ENCODE data around the gene SLC36A3.
"Not testable (repeated sequence)": the region's sequence is repeated elsewhere in the genome, so short reads cannot be mapped to it uniquely, and the experiment has no call there.

SLC36A3 gene

DNA sequence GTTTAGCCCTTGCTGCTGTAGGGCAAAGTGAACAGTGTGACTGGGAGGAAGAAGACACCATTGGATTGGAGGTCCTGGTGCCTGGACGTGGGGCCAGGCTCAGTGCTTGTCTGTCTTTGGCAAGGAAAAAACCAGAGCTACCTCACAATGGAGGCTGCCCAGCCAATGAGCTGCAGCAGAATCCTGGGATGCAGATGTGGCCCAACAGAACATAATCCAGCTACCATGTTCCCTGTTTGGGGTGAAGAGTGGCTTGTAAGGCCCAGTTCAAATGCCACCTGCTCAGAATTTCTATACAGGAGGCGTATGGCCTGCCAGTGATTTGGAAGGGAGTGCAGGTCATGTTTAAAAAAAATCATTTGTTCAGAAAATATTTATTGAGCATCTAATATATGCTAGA, at the start of gene SLC36A3:
Gene SLC36A3 (minus strand): TSS at position 101 of the 400 bp plus-strand sequence. CDS start 412 bp downstream, outside the sequence.
- DNase-seq, result no peak

DNA sequence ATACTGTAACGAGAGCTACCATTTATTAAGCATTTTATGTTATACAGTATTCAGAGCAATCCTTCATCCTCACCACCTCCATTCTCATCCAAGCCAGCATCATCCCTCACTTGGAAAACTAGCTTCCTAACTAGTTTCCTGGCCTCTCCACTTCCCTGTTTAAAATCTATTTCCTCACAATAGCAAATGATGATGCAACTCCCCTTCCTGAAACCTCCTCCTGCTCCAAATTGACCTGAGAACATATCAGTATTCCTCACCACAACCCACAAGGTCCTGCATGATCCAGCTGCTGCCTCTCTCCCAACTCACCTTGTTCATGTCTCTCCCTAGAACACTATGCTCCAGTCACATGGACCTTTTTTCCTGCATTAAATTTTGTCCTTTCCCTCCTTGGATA, 48.1 kb upstream of the SLC36A3 start:
- no peak for DNase-seq

DNA sequence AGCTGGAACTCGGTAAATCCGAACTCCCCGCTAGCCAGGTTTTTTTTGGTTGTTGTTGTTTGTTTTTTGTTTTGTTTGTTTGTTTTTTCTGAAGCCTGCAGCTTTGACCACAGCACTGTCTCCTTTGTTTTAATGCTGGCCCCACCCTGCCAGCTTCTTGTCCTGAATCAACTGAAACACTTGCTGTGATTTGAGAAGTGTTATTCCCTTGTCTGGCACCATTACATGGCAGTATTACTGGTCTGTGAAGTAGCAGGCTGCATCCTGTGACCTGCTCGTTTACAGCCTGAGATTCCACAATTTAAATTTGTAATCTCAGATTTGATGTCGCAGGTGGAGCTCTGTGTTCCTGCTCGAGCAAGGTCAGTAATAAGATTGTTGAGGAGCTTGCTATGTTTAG, 45.2 kb upstream of the SLC36A3 start:
- DNase-seq, result no peak

DNA sequence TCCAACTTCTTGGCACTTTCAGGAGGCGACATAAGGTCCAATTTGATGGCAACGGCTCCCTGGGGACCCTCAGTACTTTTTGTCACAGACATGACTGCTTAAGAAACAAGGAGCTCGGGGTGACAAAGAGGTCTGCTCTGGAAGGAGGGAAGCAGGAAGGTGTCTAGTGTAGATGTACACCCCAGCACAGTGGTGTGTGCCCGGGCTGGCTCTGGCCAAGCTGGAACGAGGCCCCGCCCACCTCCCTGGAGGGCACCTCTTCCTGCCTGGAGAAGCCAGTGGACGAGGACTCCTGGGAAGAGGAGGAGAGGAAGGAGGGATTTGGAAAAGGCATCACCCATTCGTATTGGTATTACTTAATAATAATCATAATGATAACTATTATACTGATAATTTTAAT, 43.8 kb upstream of the SLC36A3 start, which contains the start of gene SLC36A2:
Gene SLC36A2 (minus strand): TSS at position 191 of the 400 bp plus-strand sequence. CDS start 99 bp downstream, at position 92.
- DNase-seq, result no peak

DNA sequence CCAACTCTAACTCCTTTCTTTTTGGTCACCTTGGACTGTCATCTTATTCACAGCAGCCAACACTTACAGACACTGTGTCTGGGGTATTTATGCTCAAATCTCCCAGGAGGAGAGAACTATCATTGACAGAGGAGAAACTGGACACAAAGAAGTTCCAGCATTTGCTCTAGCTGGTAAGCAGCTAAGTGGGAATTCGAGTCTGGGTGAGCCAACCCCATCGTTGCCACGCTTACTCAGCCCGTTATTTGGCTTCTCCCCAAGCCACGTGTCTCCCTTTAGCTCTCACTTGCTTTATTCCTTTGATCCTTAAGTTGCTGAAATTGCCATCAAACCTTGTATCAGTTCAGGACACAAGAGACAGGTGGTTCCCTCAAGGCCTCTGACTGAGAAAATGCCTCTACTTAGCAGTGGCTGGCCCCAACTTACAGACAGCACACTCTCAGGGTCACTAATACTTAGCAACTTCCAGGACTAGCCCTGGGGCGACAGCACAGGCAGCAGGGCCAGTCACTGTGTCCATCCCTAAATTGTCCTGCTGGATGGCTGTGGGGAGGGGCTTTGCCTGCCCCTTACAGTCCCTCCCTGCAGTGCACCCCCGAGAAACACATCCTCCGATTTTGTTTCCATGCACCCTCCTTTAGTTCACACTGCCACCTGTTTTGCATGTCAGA, 42.4 kb upstream of the SLC36A3 start:
- DNase-seq, result no peak

DNA sequence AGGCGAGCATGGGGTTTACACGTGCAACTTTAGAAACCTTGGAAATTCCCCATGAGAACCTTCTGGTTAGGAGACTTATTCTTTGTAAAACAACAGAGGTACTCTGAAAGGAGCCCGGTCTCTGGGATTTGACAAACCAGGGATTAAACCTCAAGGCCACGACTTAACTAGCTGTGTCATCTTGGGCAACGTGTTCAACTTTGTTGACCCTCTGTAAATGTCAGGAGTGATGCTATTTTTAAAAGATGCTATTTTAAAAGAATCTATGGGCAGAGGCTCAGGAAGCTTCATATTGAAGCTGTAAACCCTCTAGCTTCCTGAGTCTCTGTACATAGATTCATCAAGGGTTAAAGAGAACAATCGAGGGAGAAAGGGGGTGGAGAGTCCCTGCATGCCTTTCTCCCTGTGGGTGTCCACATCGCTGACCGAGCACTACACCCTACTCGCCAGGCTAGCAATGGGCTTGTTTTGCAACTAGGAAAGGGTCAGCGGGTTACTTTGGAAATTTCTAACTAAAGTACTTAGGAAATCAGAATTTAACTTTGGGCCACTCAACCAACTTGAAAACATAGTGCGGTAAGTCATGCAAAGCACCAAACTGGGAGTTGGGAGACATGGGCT, 41.7 kb upstream of the SLC36A3 start:
- no peak for DNase-seq

DNA sequence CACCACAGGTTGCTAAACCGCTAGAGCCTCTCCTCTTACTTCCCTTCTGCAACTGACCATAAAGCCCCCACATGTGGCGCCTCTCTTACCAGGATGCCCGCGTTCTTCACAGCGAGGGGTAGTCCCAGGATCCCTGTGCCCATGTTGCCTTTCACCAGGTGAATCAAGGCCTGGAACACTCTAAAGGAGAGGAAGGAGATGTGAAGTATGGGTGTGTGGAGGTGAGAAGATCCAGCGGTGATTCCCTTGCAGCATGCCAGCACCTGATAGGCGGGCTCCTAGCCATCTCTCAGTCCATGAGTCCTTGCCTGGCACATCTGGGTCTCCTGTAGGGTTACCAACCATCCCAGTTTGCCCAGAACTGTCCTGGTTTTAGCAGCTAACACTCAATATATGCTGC, 40.5 kb upstream of the SLC36A3 start:
- DNase-seq, result no peak

DNA sequence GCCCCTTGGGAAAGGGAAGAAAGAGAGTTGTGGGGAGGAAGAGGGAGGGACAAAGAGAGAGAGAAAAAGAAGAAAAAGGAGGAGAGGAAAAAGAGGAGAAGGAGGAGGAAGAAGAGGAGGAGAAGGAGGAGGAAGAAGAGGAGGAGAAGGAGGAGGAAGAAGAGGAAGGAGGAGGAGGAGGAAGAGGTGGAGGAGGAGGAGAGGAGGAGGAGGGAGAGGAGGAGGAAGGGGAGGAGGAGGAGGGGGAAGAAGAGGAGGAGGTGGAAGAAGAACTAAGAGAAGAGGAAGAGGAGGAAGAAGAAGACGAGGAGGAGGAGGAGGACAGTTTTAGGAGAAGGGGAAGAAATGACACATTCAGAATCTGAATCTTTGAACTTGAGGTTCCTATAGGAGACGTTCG, 36.4 kb upstream of the SLC36A3 start:
- no peak for DNase-seq

DNA sequence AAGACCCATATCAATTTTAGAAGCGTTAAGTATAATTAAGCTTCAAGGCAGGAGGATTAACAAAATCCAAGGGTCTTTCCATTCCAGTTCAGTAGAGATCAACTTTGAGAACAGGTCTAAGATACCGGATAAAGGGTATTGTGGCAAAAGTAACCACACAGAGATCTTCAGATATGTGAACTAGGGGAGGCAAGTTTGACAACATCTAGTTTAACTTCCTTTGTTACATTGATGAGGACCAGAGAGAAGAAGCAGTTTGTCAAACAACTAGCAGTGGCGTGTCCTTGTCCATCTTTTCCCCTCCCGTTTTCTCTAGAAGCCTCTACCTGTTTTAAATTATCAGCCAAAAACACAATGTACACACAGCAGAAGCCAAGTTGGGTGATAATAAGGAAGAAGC, 35.2 kb upstream of the SLC36A3 start:
- no peak for DNase-seq

DNA sequence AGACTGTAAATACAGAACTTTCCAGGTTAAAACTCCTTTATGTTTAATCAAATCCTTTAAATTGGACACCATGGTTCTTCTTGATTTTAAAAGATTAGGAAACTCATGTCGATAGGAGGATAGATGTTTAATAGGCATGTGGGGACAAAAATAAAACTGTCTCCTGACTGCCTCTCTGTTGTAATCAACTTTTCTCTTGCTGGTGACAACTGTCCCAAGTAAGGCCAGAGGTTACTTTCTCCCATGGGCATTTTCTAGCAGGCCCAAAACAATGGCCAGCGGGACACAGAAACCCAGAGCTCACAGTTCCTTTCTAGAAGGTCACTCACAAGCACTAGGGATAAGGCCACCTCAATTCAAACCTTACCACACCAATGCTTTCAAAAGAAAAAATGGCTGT, 29.3 kb upstream of the SLC36A3 start:
- DNase-seq, result no peak

DNA sequence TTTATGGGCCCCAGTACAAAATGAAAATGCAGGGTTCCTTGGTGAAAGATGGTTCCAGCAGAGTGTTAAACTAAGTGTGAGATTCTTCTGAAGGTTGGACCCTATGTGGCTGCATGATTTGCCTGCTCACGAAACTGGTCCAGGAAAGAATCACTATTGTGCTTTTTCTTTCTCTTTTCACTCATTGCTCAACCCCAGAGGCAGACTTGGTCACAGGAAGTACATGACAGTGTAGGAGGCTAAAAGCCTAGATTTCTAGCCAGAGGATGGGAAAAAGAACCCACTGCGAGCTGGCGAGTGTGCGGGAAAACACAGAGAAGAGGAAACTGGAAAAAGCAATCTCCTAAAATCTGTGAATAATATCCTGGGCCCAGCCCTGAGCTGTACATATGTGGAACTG, 25.2 kb upstream of the SLC36A3 start:
- no peak for DNase-seq

DNA sequence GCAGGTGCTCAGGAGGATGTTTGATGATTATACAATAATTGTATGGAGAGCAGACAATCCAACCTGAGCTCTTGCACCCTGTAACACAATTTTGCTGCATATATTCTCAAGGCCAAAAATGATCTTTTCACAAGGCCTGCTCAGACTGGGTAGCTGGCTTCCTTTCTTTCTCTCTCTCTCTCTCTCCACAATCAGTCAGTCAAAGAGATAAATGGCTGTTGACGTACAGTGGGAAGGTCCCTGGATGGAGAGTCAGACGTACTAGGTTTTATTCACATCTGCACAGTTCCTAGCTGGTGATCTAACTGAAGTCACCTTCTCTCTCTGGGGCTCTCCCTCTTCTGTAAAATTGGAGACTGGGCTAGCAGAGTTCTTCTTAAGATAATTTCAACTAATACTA, 24.0 kb upstream of the SLC36A3 start:
- DNase-seq, result no peak

DNA sequence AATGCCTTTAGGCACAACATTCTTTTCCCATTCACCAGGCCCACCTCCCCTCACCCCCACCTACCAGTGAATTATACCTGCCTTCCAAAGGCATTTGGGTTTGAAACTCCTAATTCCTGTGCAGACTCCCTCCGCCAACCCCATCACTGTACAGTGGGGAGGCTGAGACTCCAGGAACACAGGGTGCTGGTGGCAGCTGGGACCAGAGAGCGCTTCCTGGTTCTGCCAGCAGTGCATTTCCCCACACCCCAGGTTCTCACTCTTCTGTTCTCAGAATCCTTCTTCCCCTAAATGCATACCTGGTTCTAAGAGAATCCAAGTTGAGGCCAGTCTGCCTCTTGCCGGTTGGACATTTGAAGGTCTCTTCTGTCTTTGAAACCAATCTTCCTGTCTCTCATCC, 22.7 kb upstream of the SLC36A3 start:
- DNase-seq, result no peak

DNA sequence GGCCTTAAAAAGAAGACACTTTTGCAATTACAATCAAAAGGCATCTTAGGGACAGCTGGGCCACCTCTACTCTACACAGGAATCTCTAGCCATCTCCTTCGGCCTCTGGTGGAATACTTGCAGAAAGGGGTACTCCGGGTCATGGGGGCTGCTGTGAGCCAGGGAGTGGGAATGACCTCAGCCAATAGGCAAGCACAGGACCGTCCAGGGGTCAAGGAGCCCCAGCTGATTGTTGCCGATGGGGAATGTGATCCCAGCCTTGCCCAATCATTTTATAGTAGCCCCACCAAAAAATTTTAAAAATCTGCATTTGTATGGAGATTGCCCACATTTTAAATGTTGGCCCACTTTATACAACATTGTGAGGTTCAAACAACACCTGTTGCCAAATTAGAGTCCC, 16.9 kb upstream of the SLC36A3 start:
- no peak for DNase-seq

DNA sequence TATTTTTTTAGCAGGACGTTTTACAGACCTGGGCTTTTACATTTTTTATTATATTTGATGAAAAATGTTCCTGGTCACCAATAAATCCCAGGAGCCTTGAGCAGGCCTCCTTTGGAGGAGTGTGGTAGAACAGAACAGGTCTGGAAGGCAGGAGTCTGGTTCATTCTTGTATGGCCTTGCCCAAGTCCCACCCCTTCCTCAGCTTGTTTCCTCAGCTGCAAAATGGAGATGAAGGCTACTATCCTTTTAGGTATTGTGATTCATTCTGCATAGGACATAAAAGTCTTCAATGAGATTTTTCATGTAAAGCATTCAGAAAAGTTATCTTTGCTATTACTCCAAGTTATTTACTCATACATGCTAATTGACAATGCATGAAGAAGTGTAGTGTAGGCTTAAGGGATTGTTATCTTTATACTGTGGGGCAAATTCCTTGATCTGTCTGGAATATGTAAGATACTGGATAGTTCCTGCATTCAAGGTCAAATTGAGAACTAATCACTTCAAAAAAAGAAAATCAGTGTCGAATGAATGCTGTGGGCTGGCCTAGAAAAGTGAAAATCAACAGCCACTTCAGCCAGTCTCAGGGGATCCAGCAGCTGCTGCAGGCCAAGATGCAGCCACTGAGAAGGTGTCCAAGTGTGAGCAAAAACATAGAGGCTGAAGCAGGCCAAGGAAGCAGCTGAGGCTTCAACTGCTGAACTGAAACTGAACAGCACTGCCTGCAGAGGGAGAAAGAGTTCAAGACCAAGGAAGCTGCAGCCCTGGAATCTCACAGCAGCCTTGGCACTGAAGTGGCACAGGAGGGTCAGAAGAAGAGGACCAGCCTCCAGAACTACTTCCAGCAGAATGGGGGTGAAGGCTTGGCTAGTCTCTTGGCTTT, 15.5 kb upstream of the SLC36A3 start:
- no peak for DNase-seq

DNA sequence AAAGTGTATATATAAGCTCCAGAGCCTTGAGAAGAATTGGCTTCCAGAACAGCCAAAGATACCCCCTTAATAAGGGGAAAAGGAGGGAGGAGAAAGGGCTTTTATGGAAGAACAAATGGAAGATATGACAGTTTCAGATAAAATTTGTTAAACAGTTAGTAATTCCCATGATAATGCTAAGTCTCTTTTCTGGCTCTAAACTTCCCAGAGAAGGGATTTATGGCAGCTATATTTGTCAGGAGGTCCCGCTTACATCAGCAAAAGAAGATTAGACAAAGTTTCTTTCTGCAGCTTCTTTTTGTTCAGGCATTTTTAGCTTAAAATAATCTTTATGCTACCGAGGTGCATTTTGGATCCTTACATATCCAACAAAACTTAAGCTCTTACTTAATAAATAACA, 14.3 kb upstream of the SLC36A3 start:
- DNase-seq, result no peak

DNA sequence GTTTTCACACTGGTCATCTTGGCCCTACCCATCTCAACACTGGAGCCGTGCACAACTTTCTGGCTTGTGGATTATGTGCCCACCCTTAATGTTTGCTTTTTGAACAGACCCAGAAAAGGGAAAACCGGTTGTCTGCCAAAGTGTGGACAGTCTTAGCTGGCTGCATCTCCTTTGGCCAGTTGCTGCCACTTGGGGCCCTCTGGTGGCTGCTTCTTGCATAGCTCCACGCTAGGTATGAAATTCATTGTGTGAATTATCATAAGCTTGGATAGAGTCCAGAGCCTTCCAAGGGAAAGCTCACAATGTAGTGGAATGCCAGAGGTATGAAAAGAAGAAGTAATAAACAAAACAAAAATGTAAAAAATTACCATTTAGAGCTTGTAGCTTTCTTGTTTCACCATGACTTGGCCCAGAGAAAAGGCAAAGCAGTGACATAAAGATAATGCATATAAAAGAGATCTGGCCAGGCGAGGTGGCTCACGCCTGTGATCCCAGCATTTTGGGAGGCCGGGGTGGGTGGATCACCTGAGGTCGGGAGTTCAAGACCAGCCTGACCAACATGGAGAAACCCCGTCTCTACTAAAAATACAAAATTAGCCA, 12.5 kb upstream of the SLC36A3 start:
- DNase-seq, result peak; percentile 71

DNA sequence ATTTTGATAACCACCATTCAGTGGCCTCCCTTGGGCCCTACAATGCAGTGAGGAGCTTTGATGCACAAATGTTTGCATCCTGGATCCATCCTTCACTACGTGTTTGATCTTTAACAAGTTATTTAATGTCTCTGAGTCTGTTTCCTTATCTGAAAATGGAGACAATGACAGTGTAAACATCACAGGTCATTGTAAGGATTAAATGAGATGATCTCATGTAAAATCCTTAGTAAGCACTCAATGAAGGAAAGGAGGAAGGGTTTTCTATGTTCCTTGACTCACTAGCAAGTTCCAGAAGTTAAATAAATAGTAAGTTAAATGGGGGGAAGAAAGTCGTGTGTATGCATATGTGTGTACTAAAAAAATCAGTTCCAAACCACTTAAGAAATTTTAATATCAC, 9.8 kb upstream of the SLC36A3 start:
- no peak for DNase-seq

DNA sequence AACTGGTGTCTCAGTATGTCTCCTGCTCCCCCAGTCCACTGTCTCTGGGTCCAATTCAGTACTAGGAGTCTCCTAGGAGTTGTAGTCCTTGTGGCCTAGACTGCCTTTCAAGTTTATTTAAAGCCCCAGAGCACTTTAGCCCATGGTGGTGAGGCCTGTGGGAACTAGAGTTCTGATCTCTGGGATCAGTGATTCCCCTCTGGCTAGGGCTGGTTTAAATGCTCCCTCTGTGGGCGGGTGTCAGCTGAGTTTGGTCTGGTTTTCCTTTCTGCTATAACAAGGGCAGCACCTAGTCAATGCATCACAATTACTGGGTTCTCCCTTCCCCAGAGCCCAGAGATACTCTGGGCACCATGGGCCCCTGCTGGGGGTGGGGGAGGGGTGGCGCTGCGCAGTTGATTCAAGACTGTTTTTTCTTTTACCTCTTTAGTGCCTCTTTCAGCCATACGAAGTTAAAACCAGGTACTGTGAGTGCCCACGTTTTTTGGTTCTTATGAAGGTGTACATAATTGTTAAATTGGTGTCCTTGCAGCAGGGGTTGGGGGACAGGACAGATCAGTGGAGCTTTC, 9.3 kb upstream of the SLC36A3 start:
- no peak for DNase-seq

DNA sequence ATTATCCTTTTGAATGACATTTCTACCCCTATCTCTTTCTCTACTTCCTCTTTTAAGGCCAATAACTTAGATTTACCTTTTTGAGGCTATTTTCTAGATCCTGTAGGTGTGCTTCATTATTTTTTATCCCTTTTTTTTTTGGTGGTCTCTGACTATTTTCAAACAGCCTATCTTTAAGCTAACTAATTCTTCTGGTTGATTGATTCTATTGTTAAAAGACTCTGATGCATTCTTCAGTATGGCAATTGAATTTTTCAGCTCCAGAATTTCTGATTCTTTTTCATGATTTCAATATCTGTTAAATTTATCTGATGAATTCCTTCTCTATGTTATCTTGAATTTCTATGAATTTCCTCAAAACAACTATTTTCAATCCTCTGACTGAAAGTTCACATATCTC, 7.4 kb upstream of the SLC36A3 start:
- DNase-seq, result no peak

DNA sequence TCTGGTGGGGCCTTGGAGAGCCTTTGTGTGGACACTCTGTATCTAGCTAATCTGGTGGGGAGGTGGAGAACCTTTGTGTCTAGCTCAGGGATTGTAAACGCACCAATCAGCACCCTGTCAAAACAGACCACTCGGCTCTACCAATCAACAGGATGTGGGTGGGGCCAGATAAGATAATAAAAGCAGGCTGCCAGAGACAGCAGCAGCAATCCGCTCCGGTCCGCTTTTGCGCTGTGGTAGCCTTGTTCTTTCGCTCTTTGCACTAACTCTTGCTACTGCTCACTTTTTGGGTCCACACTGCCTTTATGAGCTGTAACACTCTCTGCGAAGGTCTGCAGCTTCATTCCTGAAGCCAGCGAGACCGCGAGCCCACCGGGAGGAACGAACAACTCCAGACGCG, 6.3 kb upstream of the SLC36A3 start:
- DNase-seq, result not testable (repeated sequence)

DNA sequence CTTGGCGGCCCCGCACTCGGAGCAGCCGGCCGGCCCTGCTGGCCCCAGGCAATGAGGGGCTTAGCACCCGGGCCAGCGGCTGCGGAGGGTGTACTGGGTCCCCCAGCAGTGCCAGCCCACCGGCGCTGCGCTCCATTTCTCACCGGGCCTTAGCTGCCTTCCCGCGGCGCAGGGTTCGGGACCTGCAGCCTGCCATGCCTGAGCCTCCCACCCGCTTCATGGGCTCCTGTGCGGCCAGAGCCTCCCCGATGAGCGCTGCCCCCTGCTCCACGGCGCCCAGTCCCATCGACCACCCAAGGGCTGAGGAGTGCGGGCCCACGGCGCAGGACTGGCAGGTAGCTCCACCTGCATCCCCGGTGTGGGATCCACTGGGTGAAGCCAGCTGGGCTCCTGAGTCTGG, 5.7 kb upstream of the SLC36A3 start:
- not testable (repeated sequence) for DNase-seq
